ENCODE measurements around the gene RAD51.

DNA sequence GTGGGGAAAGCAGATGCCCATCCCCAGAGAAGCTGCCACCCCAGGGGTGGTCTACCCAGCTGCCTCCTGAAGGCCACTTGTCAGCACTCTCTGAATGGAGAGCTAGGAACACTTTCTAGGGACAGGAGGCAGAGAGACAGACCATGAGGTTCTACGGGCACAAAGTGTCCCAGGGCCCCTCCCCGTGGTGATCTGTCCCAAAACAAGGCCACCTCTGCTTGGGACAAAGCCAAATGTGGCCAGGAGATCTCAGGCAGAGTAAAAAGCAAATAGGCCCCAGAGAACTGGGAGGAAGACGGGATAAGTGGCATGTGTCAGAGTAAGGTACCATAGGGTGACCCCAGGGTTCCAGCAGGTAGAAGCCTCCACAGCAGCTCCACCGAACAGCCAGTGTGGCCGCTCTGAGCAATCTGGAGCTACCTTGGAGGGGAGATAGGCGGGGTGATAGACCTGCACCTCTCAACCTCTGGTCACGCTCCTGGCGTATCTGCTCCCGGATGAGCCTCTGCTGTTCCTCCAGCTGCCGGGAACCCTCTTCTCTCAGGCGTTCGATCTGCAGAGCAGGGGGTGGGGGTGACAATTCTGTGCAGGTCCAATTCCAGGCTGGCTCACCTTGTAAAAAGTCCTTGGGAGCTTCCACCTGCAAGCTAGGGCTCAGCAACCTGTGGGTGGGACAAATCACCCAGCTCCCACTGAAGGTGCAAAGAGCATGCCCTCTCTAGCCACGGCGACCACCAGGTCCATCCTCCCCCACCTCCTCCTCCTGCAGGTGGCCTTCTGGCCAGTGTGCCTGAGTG lies 81.0 kb downstream of the RAD51 start:
- TF ChIP-seq, protein P1, sequence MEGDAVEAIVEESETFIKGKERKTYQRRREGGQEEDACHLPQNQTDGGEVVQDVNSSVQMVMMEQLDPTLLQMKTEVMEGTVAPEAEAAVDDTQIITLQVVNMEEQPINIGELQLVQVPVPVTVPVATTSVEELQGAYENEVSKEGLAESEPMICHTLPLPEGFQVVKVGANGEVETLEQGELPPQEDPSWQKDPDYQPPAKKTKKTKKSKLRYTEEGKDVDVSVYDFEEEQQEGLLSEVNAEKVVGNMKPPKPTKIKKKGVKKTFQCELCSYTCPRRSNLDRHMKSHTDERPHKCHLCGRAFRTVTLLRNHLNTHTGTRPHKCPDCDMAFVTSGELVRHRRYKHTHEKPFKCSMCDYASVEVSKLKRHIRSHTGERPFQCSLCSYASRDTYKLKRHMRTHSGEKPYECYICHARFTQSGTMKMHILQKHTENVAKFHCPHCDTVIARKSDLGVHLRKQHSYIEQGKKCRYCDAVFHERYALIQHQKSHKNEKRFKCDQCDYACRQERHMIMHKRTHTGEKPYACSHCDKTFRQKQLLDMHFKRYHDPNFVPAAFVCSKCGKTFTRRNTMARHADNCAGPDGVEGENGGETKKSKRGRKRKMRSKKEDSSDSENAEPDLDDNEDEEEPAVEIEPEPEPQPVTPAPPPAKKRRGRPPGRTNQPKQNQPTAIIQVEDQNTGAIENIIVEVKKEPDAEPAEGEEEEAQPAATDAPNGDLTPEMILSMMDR (IDR thresholded peaks at IDR 0.05 in 2 of 3, conservative IDR thresholded peaks at IDR 0.05 in 1 of 3; ENCODE audit: borderline replicate concordance in 1 of 3, insufficient read depth in 1 of 3, low read depth in 2 of 3, low read length in 2 of 3), result no peak
- TF ChIP-seq POLR2A (IDR thresholded peaks at IDR 0.05; ENCODE audit: borderline replicate concordance, extremely low read depth, insufficient read depth, insufficient read length), result no peak

Data from HCT116 (cell line).